OCI-LY1 (cell line): ENCODE data around the gene SLC6A4.

ENCODE experiments used
- H2AFZ ChIP-seq: fragments of 200-600 bp; sonication (generic), shearing (Covaris generic); 2 replicates; pipeline ENCODE4 v1.6.0; 2014; ENCODE audit warnings: antibody characterized with exemption, mild to moderate bottlenecking, low read length
- H3F3A ChIP-seq: fragments of 200-600 bp; sonication (generic), shearing (Covaris generic); 2 replicates; pipeline ENCODE4 v1.6.0; 2014; ENCODE audit warnings: mild to moderate bottlenecking, antibody characterized with exemption, low read length, moderate library complexity; ENCODE audit not compliant: insufficient read depth
- H3K27ac ChIP-seq: fragments of 200-600 bp; sonication (generic); 2 replicates; pipeline ENCODE4 v1.5.1; 2014; ENCODE audit warnings: low read length, mixed run types, mild to moderate bottlenecking, low read depth; ENCODE audit not compliant: poor library complexity, severe bottlenecking
- H3K27me3 ChIP-seq: fragments of 200-600 bp; sonication (generic); 2 replicates; pipeline ENCODE4 v1.6.0; 2014; ENCODE audit warnings: antibody characterized with exemption, mild to moderate bottlenecking, low read length, moderate library complexity; ENCODE audit not compliant: insufficient read depth
- H3K36me3 ChIP-seq: fragments of 200-600 bp; sonication (generic); 2 replicates; pipeline ENCODE4 v1.6.1; 2014; ENCODE audit warnings: mild to moderate bottlenecking, antibody characterized with exemption, low read length, moderate library complexity, mixed read lengths; ENCODE audit not compliant: insufficient read depth
- H3K4me1 ChIP-seq: fragments of 200-600 bp; sonication (generic); 2 replicates; pipeline ENCODE4 v1.5.1; 2014; ENCODE audit warnings: mild to moderate bottlenecking, low read length, moderate library complexity; ENCODE audit not compliant: insufficient read depth, severe bottlenecking
- H3K4me2 ChIP-seq: fragments of 200-600 bp; sonication (generic), shearing (Covaris generic); 2 replicates; pipeline ENCODE4 v1.6.1; 2014; ENCODE audit warnings: low read length
- H3K4me3 ChIP-seq: fragments of 200-600 bp; sonication (generic); 2 replicates; pipeline ENCODE4 v1.5.1; 2014; ENCODE audit warnings: low read length, low read depth, mild to moderate bottlenecking, mixed read lengths; ENCODE audit not compliant: poor library complexity, severe bottlenecking
- H3K79me2 ChIP-seq: fragments of 200-600 bp; shearing (Covaris generic); 2 replicates; pipeline ENCODE4 v1.6.1; 2016; ENCODE audit warnings: mixed run types, low read length, mixed read lengths; ENCODE audit not compliant: insufficient read depth
- H3K9ac ChIP-seq: fragments of 200-600 bp; sonication (generic), shearing (Covaris generic); 2 replicates; pipeline ENCODE4 v1.6.1; 2014; ENCODE audit warnings: mild to moderate bottlenecking, low read length, mixed read lengths
- H3K9me2 ChIP-seq: fragments of 200-600 bp; sonication (generic), shearing (Covaris generic); 2 replicates; pipeline ENCODE4 v1.6.1; 2014; ENCODE audit warnings: low read depth, mild to moderate bottlenecking, low read length, mixed read lengths
- H3K9me3 ChIP-seq: fragments of 200-600 bp; shearing (Covaris generic); 2 replicates; pipeline ENCODE4 v1.6.1; 2014; ENCODE audit warnings: low read length, mixed read lengths
- H4K20me1 ChIP-seq: fragments of 200-600 bp; sonication (generic), shearing (Covaris generic); 2 replicates; pipeline ENCODE4 v1.6.0; 2016; ENCODE audit warnings: mild to moderate bottlenecking, low read length; ENCODE audit not compliant: insufficient read depth
- CTCF ChIP-seq: fragments of 200-600 bp; sonication (generic), shearing (Covaris generic); IDR thresholded peaks from 2 replicates; pipeline ENCODE4 v1.5.1; 2017; ENCODE audit warnings: mild to moderate bottlenecking, antibody characterized with exemption, low read length, moderate library complexity, mixed read lengths
- EZH2 ChIP-seq: fragments of 200-600 bp; sonication (generic), shearing (Covaris generic); IDR thresholded peaks from 2 replicates; pipeline ENCODE4 v1.8.0; 2017; ENCODE audit warnings: borderline replicate concordance, mixed run types, mild to moderate bottlenecking, antibody characterized with exemption, low read length, moderate library complexity, mixed read lengths

SLC6A4 gene

DNA sequence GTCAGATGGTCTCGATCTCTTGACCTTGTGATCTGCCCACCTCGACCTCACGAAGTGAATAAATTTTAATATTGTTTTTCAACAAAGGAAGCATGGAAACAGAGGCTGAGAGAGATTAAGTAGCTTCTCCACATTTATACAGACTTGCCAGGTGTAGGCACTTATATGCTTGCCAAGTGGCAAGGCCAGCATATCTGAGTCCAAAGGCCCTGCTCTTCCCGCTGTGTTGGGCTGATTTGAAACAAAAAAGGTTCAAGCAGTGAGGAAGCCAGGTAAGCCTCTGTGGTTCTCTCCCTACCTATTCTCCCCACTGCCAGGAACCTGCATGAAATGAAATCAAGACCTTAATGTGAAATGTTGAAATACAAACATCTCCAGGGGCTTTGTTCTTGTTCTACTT lies 7.5 kb upstream of the SLC6A4 start:
- Histone ChIP-seq H3K4me1 (no peaks in the 10 kb centered on the region), H3K27me3 (peaks cover 8% of the 10 kb centered on the region), H3K9me2 (no peaks in the 10 kb centered on the region), H3K27ac (no peak overlapping the region), H3K36me3 (peaks cover 13% of the 10 kb centered on the region), H3F3A (peaks cover 4% of the 10 kb centered on the region; the same call in 1 of the 2 replicates), H3K4me3 (no peak overlapping the region), H3K9ac (no peak overlapping the region), H4K20me1 (no peaks in the 10 kb centered on the region), H3K79me2 (no peaks in the 10 kb centered on the region), H3K4me2 (no peak overlapping the region), H3K9me3 (0 out of 2 replicates have a peak, but pooled peaks cover 2% of the 10 kb centered on the region), H2AFZ (no peak overlapping the region)
- TF ChIP-seq CTCF (no peak), EZH2 (no peak)

- H3K27ac ChIP-seq = no peak overlapping the region
Observed at GRCh38 chr17:30241051-30241450, 5.6 kb upstream of the SLC6A4 start.

DNA sequence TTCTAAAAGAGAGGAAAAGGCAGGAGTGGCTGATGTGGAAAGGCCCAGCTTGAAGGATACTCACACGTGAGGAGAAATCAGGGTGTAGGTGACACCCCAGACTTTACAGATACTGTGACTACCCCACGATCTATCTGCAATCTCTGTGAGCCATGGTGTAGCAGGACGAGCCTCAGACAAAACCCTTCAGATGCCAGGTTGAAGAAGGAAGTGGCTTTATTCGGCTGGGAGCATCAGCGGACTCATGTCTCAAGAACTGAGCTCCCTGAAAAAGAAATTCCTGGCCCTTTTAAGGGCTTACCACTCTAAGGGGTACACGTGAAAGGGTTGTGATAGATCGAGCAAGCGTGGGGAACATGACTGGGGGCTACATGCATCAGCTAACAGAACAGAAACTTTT lies 4.7 kb upstream of the SLC6A4 start:
- peaks cover 14% of the 10 kb centered on the region for H3K27me3 ChIP-seq
- no peak overlapping the region for H3K4me2 ChIP-seq
- no peaks in the 10 kb centered on the region for H4K20me1 ChIP-seq
- no peaks in the 10 kb centered on the region for H3F3A ChIP-seq
- H3K27ac ChIP-seq = no peak overlapping the region
- no peak overlapping the region for H2AFZ ChIP-seq
- no peak overlapping the region for H3K4me3 ChIP-seq
- no peaks in the 10 kb centered on the region for H3K79me2 ChIP-seq
- H3K9me3 ChIP-seq = 0 out of 2 replicates have a peak, but pooled peaks cover 2% of the 10 kb centered on the region
- H3K36me3 ChIP-seq = no peaks in the 10 kb centered on the region; the same call in 1 of the 2 replicates
- no peak overlapping the region for H3K9ac ChIP-seq
- H3K9me2 ChIP-seq = no peaks in the 10 kb centered on the region
- no peak for TF ChIP-seq EZH2
- no peak for TF ChIP-seq CTCF
- H3K4me1 ChIP-seq = no peaks in the 10 kb centered on the region

More at GRCh38 chr17:30241051-30241450, 5.6 kb upstream of the SLC6A4 start:
- H3K9me2 ChIP-seq = no peaks in the 10 kb centered on the region
- TF ChIP-seq EZH2 (no peak), CTCF (no peak)
- no peaks in the 10 kb centered on the region for H4K20me1 ChIP-seq
- no peak overlapping the region for H3K4me2 ChIP-seq
- 0 out of 2 replicates have a peak, but pooled peaks cover 2% of the 10 kb centered on the region for H3K9me3 ChIP-seq
- H3F3A ChIP-seq = peaks cover 4% of the 10 kb centered on the region; the same call in 1 of the 2 replicates
- no peak overlapping the region for H3K4me3 ChIP-seq
- H3K4me1 ChIP-seq = no peaks in the 10 kb centered on the region
- H3K36me3 ChIP-seq = no peaks in the 10 kb centered on the region; the same call in 1 of the 2 replicates
- peaks cover 9% of the 10 kb centered on the region for H3K27me3 ChIP-seq
- H3K79me2 ChIP-seq = no peaks in the 10 kb centered on the region
- no peak overlapping the region for H2AFZ ChIP-seq
- H3K9ac ChIP-seq = no peak overlapping the region
